B cell (primary cell): ENCODE data around the gene SYNPR. TPM values are rescaled to one million over a fixed set of nuclear protein-coding genes. Genes with fewer than 3 reads are reported as not detected.

Source experiments
- ATAC-seq: fragments of 200-7000 bp; cut with Tn5 transposase; one replicate; pipeline ENCODE4 v1.10.0; 2021; ENCODE audit warnings: low read depth, mild to moderate bottlenecking, moderate number of reproducible peaks, moderate library complexity
- CTCF ChIA-PET: fragments of 350-600 bp; sonication (Branson Sonifier 250); formaldehyde crosslinking; loops from one replicate; lab custom pipeline; 2021; ENCODE audit warnings: antibody characterized with exemption, inconsistent platforms; lab: Charles Lee
- POLR2A ChIA-PET: fragments of 350-600 bp; sonication (Branson Sonifier 250); formaldehyde crosslinking; loops from one replicate; lab custom pipeline; 2021; ENCODE audit warnings: antibody characterized with exemption; lab: Charles Lee
- DNase-seq: peaks from one replicate; pipeline ENCODE4 v3.0.0; 2013
- H2AFZ ChIP-seq: 2 replicates; pipeline ENCODE4 v1.6.1; 2012; ENCODE audit warnings: mild to moderate bottlenecking, low read depth, low read length; ENCODE audit not compliant: insufficient read depth, poor library complexity, severe bottlenecking
- H3K27ac ChIP-seq, 2 donors: 1 replicate in 1 of 2; 2 replicates in 1 of 2; pipeline ENCODE4 v1.5.1; 2012 to 2013; ENCODE audit warnings: low read length in 2 of 2, mild to moderate bottlenecking in 2 of 2, moderate library complexity in 1 of 2
- H3K27me3 ChIP-seq, 4 experiments: fragments of 200-600 bp in 1 of 4; sonication (generic) in 1 of 4; replicated peaks in 1 of 4; 1 replicate in 2 of 4; 2 replicates in 2 of 4; pipeline versions ENCODE4 v1.6.1 to v1.7.0; 2013 to 2016; ENCODE audit warnings: low read length in 3 of 4, mild to moderate bottlenecking in 2 of 4, mixed read lengths in 1 of 4, moderate library complexity in 1 of 4; ENCODE audit not compliant: insufficient read depth in 4 of 4, control insufficient read depth in 3 of 4; ENCODE audit errors: control extremely low read depth in 1 of 4
- H3K36me3 ChIP-seq, 2 experiments: replicated peaks in 1 of 2; 1 replicate in 1 of 2; 2 replicates in 1 of 2; pipeline versions ENCODE4 v1.6.1 to v1.7.1; 2013; ENCODE audit warnings: low read length in 1 of 2; ENCODE audit not compliant: insufficient read depth in 2 of 2, control insufficient read depth in 1 of 2; ENCODE audit errors: control extremely low read depth in 1 of 2, extremely low read depth in 1 of 2
- H3K4me1 ChIP-seq, 2 donors: fragments of 200-600 bp in 1 of 2; sonication (generic) in 1 of 2; 1 replicate in 1 of 2; 2 replicates in 1 of 2; pipeline versions ENCODE4 v1.5.1 to v1.6.1; 2013 to 2017; ENCODE audit warnings: low read length in 2 of 2; ENCODE audit not compliant: control insufficient read depth in 2 of 2, insufficient read depth in 2 of 2
- H3K4me2 ChIP-seq: replicated peaks from 2 replicates; pipeline ENCODE3; 2012; ENCODE audit warnings: mild to moderate bottlenecking, low read depth, low read length; ENCODE audit not compliant: poor library complexity, severe bottlenecking
- H3K4me3 ChIP-seq, 5 experiments: fragments of 200-600 bp in 1 of 5; sonication (generic) in 1 of 5; 1 replicate in 3 of 5; 2 replicates in 2 of 5; pipeline versions ENCODE4 v1.5.1 to v1.7.0; 2011 to 2016; ENCODE audit warnings: low read length in 4 of 5, mild to moderate bottlenecking in 4 of 5, low read depth in 2 of 5, control low read depth in 1 of 5, moderate library complexity in 1 of 5; ENCODE audit not compliant: insufficient read depth in 1 of 5; ENCODE audit errors: control extremely low read depth in 1 of 5, extremely low read depth in 1 of 5
- H3K79me2 ChIP-seq: fragments of 200-600 bp; sonication (generic); one replicate; pipeline ENCODE4 v1.6.0; 2016; ENCODE audit warnings: low read length; ENCODE audit not compliant: control insufficient read depth, insufficient read depth
- H3K9ac ChIP-seq: fragments of 200-600 bp; sonication (generic); 2 replicates; pipeline ENCODE4 v1.6.1; 2017; ENCODE audit warnings: mild to moderate bottlenecking, low read length, moderate library complexity
- H3K9me3 ChIP-seq, 3 donors: one replicate each; pipeline versions ENCODE4 v1.6.1 to v1.7.1; 2013; ENCODE audit warnings: low read length in 2 of 3; ENCODE audit not compliant: control insufficient read depth in 2 of 3, insufficient read depth in 1 of 3; ENCODE audit errors: control extremely low read depth in 1 of 3
- H4K20me1 ChIP-seq: 2 replicates; pipeline ENCODE4 v1.6.0; 2012; ENCODE audit warnings: mild to moderate bottlenecking, low read length; ENCODE audit not compliant: insufficient read depth, control insufficient read depth, poor library complexity, severe bottlenecking
- H3K27ac Mint-ChIP-seq: one replicate; pipeline ENCODE4 v1.8.0; 2021; ENCODE audit warnings: mixed read lengths
- H3K27me3 Mint-ChIP-seq: one replicate; pipeline ENCODE4 v1.8.0; 2021; ENCODE audit warnings: mixed read lengths
- H3K4me1 Mint-ChIP-seq: one replicate; pipeline ENCODE4 v1.8.0; 2021; ENCODE audit warnings: mixed read lengths
- H3K4me3 Mint-ChIP-seq: one replicate; pipeline ENCODE4 v1.8.0; 2021; ENCODE audit warnings: mixed read lengths
- H3K9me3 Mint-ChIP-seq: one replicate; pipeline ENCODE4 v1.8.0; 2022; ENCODE audit warnings: mixed read lengths; ENCODE audit not compliant: insufficient read depth
- CTCF ChIP-seq: fragments of 200-600 bp; IDR thresholded peaks from one replicate; pipeline ENCODE4 v1.8.0; 2022; ENCODE audit warnings: antibody characterized with exemption, mild to moderate bottlenecking
- EZH2 ChIP-seq: IDR thresholded peaks from 2 replicates; pipeline ENCODE4 v1.6.1; 2012; ENCODE audit warnings: borderline replicate concordance, low read depth, mild to moderate bottlenecking, moderate library complexity, low read length; ENCODE audit not compliant: insufficient read depth, poor library complexity, severe bottlenecking
- WGBS: methylation state at CpG from one replicate; pipeline ENCODE4 v1.1.5; 2013; ENCODE audit warnings: missing lambda C conversion rate; ENCODE audit not compliant: insufficient coverage; 5-methylcytosine and 5-hydroxymethylcytosine counted together
- intact Hi-C: fragments of 100-400 bp; cut with micrococcal nuclease; formaldehyde crosslinking; loops from one replicate; pipeline ENCODE4 v1.10.0; 2022
- polyA plus RNA-seq: library from polyadenylated mRNA; depleted of rRNA; stranded (reverse); fragments of >200 nt; gene quantifications from 2 replicates; pipeline ENCODE4 v1.2.3, GENCODE V29; 2012
- total RNA-seq, 2 donors: library from RNA; stranded (reverse); fragments of 120-200 nt in 1 of 2; gene quantifications; 1 replicate in 1 of 2; 2 replicates in 1 of 2; pipeline versions ENCODE4 v1.2.3 to v1.2.4, GENCODE V29; 2013 to 2022

SYNPR gene
- total and polyA plus RNA-seq, 2 donors (not counting 1 experiment from before 2014, with no cell fraction given), result not detected

- POLR2A ChIA-PET, result no interaction called here
- H3K4me3 Mint-ChIP-seq, result no peak overlapping the region
- H3K4me1 Mint-ChIP-seq, result no peaks in the 10 kb centered on the region
- intact Hi-C loops, result no loop called here
- no peaks in the 10 kb centered on the region for H3K27me3 Mint-ChIP-seq
- ATAC-seq (no peak), DNase-seq (no peak)
- Histone ChIP-seq H3K9ac (no peak overlapping the region), H3K27me3 (no peaks in the 10 kb centered on the region), H3K36me3 (no peaks in the 10 kb centered on the region), H3K79me2 (no peaks in the 10 kb centered on the region), H2AFZ (no peak overlapping the region), H3K27ac (no peak overlapping the region), H4K20me1 (no peaks in the 10 kb centered on the region), H3K4me2 (no peak overlapping the region), H3K4me1 (no peaks in the 10 kb centered on the region), H3K9me3 (peaks cover 0 to 4% (median 0%) of the 10 kb centered on the region in 3 donors), H3K4me3 (no peak overlapping the region)
- CTCF ChIA-PET, result no interaction called here
- TF ChIP-seq CTCF (no peak), EZH2 (no peak)
- H3K27ac Mint-ChIP-seq, result no peak overlapping the region
- 67% methylated on average over 4 of the region's 6 CpGs for WGBS
- H3K9me3 Mint-ChIP-seq, result no peaks in the 10 kb centered on the region
Measured at GRCh38 chr3:63456901-63457300, 178.8 kb downstream of the SYNPR start.

GRCh38 chr3:63458405-63458804, 180.3 kb downstream of the SYNPR start:
- Histone ChIP-seq H3K4me2 (no peak overlapping the region), H2AFZ (no peak overlapping the region), H3K36me3 (no peaks in the 10 kb centered on the region), H3K4me3 (no peak overlapping the region), H3K27ac (no peak overlapping the region), H4K20me1 (no peaks in the 10 kb centered on the region), H3K79me2 (no peaks in the 10 kb centered on the region), H3K9me3 (peaks cover 0 to 4% (median 0%) of the 10 kb centered on the region in 3 donors), H3K4me1 (no peaks in the 10 kb centered on the region), H3K27me3 (no peaks in the 10 kb centered on the region), H3K9ac (no peak overlapping the region)
- CTCF ChIA-PET, result no interaction called here
- TF ChIP-seq CTCF (no peak), EZH2 (no peak)
- H3K9me3 Mint-ChIP-seq, result no peaks in the 10 kb centered on the region
- DNase-seq (no peak), ATAC-seq (no peak)
- H3K4me1 Mint-ChIP-seq, result no peaks in the 10 kb centered on the region
- POLR2A ChIA-PET, result no interaction called here
- no peak overlapping the region for H3K4me3 Mint-ChIP-seq
- no peak overlapping the region for H3K27ac Mint-ChIP-seq
- H3K27me3 Mint-ChIP-seq, result no peaks in the 10 kb centered on the region
- intact Hi-C loops, result no loop called here
